ENCODE data around the gene MAVS. TPM values are rescaled to one million over a fixed set of nuclear protein-coding genes. Genes with fewer than 3 reads are reported as not detected.

The MAVS gene
- total and polyA plus RNA-seq, 4 experiments from 2014 or later: 1.2 to 49.3 (median 26.8) TPM

DNA sequence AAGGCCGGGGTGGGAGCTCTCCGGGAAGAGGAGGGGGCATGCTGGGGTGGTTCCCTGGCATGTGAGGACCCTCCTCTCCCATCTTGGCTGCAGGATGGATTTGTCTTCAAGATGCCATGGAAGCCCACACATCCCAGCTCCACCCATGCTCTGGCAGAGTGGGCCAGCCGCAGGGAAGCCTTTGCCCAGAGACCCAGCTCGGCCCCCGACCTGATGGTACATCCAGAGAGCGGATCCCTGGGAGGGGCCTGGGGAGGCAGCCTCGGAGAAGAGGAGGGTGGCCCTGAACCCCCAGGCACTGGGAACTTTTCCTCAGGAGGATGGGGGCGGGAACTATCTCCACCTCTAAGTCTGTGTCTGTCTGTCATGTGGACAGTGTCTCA lies 45.8 kb upstream of the MAVS start:
- Histone ChIP-seq H3K27ac (ENCODE audit: low read depth, low read length) (peak overlapping the region; percentile 68), H3K36me3 (ENCODE audit: insufficient read depth, low read length) (peaks cover 63% of the 10 kb centered on the region), H3K4me1 (ENCODE audit: insufficient read depth, low read length) (peaks cover 81% of the 10 kb centered on the region), H3K9me3 (ENCODE audit: control insufficient read depth in 1 of 2, low read length in 2 of 2) (no peaks in the 10 kb centered on the region), H3K4me3 (ENCODE audit: low read length in 2 of 2) (no peak overlapping the region), H3K27me3 (ENCODE audit: insufficient read depth, low read length) (no peaks in the 10 kb centered on the region)
- POLR2A ChIA-PET (ENCODE audit: partially characterized antibody): interaction anchor here (1.2 to 3.7 kb wide), 5 partner anchors 10 to 91 kb away, joined by 4 to 37 read pairs (median 8); partner anchors contain the start of gene CENPB
- Mint-ChIP-seq H3K36me3 (peaks cover 80 to 85% of the 10 kb centered on the region in 2 donors), H3K4me1 (peaks cover 39 to 91% (median 61%) of the 10 kb centered on the region in 4 donors), H3K27me3 (no peaks in the 10 kb centered on the region), H3K27ac (peak overlapping the region; percentile 62 to 99 (median 92)), H3K9me3 (no peaks in the 10 kb centered on the region), H3K4me3 (peak overlapping the region in 1 of 8 donors; percentile 13)
- CTCF ChIA-PET (ENCODE audit: partially characterized antibody): interaction anchor here (0.5 to 3.3 kb wide), 3 partner anchors 12 to 19 kb away, joined by 3 to 25 read pairs (median 4); partner anchors contain the start of gene AP5S1
- no peak for DNase-seq
- intact Hi-C loops (cut with micrococcal nuclease): no loop called here

DNA sequence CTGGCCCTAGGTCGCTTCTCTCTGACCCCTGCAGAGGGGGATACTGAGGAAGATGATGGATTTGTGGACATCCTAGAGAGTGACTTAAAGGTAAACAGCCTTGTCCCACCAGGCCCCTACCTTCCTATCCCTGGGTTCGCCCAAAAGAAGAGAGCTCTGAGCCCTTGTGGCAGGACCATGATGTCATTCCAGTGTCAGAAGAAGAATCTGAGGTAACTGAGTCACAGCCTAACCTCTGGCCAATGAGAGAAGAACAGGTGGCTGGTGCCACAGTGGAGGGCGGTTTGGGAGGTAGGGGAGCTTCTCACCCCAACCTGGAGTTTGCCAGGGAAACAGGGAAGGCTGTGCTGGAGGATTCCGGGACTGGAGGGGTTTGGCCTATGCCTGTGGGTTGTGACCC lies 45.3 kb upstream of the MAVS start:
- Histone ChIP-seq H3K36me3 (ENCODE audit: insufficient read depth, low read length) (peaks cover 67% of the 10 kb centered on the region), H3K9me3 (ENCODE audit: control insufficient read depth in 1 of 2, low read length in 2 of 2) (no peaks in the 10 kb centered on the region), H3K27ac (ENCODE audit: low read depth, low read length) (peak overlapping the region; percentile 68), H3K4me3 (ENCODE audit: low read length in 2 of 2) (no peak overlapping the region), H3K27me3 (ENCODE audit: insufficient read depth, low read length) (no peaks in the 10 kb centered on the region), H3K4me1 (ENCODE audit: insufficient read depth, low read length) (peaks cover 85% of the 10 kb centered on the region)
- POLR2A ChIA-PET (ENCODE audit: partially characterized antibody): interaction anchor here (1.2 to 3.7 kb wide), 4 partner anchors 10 to 90 kb away, joined by 4 to 37 read pairs (median 8); partner anchors contain the start of gene CENPB
- CTCF ChIA-PET (ENCODE audit: partially characterized antibody): interaction anchor here (0.5 to 3.3 kb wide), 3 partner anchors 11 to 18 kb away, joined by 3 to 25 read pairs (median 4); partner anchors contain the start of gene AP5S1
- Mint-ChIP-seq H3K27ac (peak overlapping the region; percentile 52 to 95 (median 74)), H3K4me1 (peaks cover 42 to 92% (median 62%) of the 10 kb centered on the region in 4 donors), H3K36me3 (peaks cover 85% of the 10 kb centered on the region in 2 donors), H3K4me3 (peak overlapping the region in 2 of 8 donors; percentile 6 to 24), H3K27me3 (no peaks in the 10 kb centered on the region), H3K9me3 (no peaks in the 10 kb centered on the region)
- DNase-seq: no peak
- intact Hi-C loops (cut with micrococcal nuclease): no loop called here

DNA sequence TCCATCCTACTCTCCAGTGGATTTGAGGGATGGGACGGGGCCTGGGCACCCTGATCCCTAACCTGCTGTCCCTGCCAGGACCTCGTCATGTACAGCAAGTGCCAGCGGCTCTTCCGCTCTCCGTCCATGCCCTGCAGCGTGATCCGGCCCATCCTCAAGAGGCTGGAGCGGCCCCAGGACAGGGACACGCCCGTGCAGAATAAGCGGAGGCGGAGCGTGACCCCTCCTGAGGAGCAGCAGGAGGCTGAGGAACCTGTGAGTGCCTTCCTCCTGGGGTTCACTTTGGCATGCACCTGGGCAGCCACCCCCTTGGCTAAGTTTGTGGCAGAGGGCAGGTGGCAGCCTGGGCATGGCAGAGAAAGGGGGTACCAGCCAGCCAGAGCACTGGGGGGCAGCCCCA lies 44.8 kb upstream of the MAVS start:
- no peaks in the 10 kb centered on the region for H3K27me3 ChIP-seq (ENCODE audit: insufficient read depth, low read length)
- no peak overlapping the region for H3K4me3 ChIP-seq (ENCODE audit: low read length in 2 of 2)
- POLR2A ChIA-PET (ENCODE audit: partially characterized antibody): interaction anchor here (2.0 to 2.8 kb wide), 2 partner anchors 11 to 23 kb away, joined by 8 to 9 read pairs; no protein-coding TSS in a partner anchor
- peaks cover 89% of the 10 kb centered on the region for H3K4me1 ChIP-seq (ENCODE audit: insufficient read depth, low read length)
- no peaks in the 10 kb centered on the region for H3K9me3 ChIP-seq (ENCODE audit: control insufficient read depth in 1 of 2, low read length in 2 of 2)
- CTCF ChIA-PET (ENCODE audit: partially characterized antibody): interaction anchor here (3.3 kb wide), 1 partner anchor 18 kb away, joined by 25 read pairs; the partner anchor contains the start of gene AP5S1
- Mint-ChIP-seq H3K27me3 (no peaks in the 10 kb centered on the region), H3K27ac (peak overlapping the region in 4 of 7 donors; percentile 68 to 92 (median 78)), H3K9me3 (no peaks in the 10 kb centered on the region), H3K4me1 (peaks cover 45 to 96% (median 65%) of the 10 kb centered on the region in 4 donors), H3K4me3 (peak overlapping the region in 1 of 8 donors; percentile 17), H3K36me3 (peaks cover 87% of the 10 kb centered on the region in 2 donors)
- intact Hi-C loops (cut with micrococcal nuclease): no loop called here
- no peak for DNase-seq
- H3K36me3 ChIP-seq (ENCODE audit: insufficient read depth, low read length): peaks cover 67% of the 10 kb centered on the region
- H3K27ac ChIP-seq (ENCODE audit: low read depth, low read length): peak overlapping the region; percentile 68

DNA sequence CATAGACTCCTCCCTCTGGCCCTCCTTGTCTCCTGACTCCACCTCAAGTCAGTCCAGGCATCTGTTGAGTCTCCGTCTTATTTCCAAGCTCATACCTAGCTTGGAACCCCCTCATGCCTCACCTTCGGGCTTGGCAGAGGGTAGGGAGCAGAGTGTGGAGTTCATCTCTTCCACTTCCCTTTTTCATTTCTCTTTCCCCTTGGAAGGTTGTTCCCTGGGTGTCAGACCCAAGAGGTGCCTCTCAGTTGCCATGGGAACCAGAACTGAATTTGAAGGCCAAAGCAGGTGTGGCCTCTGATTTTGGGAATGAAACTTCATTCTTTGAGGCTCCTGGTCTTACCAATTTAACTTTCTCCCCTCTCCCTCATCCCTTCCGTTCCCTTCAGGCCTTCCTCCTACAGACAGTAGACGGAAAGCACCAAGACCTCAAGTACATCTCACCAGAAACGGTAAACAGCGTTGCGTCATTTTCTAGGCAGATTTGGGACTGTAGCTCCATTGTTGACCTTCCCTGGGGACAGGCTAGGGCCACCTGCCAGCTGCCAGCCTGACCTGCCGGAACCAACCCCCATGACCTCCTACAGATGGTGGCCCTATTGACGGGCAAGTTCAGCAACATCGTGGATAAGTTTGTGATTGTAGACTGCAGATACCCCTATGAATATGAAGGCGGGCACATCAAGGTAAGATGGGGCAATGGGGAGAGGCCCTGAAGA lies 44.0 kb upstream of the MAVS start:
- H3K27ac ChIP-seq (ENCODE audit: low read depth, low read length): peak overlapping the region; percentile 68
- H3K4me1 ChIP-seq (ENCODE audit: insufficient read depth, low read length): peaks cover 97% of the 10 kb centered on the region
- intact Hi-C loops (cut with micrococcal nuclease): no loop called here
- H3K4me3 ChIP-seq (ENCODE audit: low read length in 2 of 2): no peak overlapping the region
- H3K4me1 Mint-ChIP-seq: peaks cover 53 to 96% (median 73%) of the 10 kb centered on the region in 4 donors
- peaks cover 82 to 86% of the 10 kb centered on the region in 2 donors for H3K36me3 Mint-ChIP-seq
- peak overlapping the region in 5 of 8 donors; percentile 31 to 67 (median 61) for H3K4me3 Mint-ChIP-seq
- H3K36me3 ChIP-seq (ENCODE audit: insufficient read depth, low read length): peaks cover 67% of the 10 kb centered on the region
- H3K27me3 ChIP-seq (ENCODE audit: insufficient read depth, low read length): no peaks in the 10 kb centered on the region
- no peaks in the 10 kb centered on the region for H3K9me3 Mint-ChIP-seq
- peak overlapping the region; percentile 83 to 95 (median 92) for H3K27ac Mint-ChIP-seq
- DNase-seq: no peak
- no peaks in the 10 kb centered on the region for H3K27me3 Mint-ChIP-seq
- ChIA-PET CTCF (ENCODE audit: partially characterized antibody) (no interaction called here), POLR2A (ENCODE audit: partially characterized antibody) (interaction anchor here (1.4 kb wide), 1 partner anchor 34 kb away, joined by 5 read pairs; the partner anchor contains the start of gene ADISSP)
- no peaks in the 10 kb centered on the region for H3K9me3 ChIP-seq (ENCODE audit: control insufficient read depth in 1 of 2, low read length in 2 of 2)

DNA sequence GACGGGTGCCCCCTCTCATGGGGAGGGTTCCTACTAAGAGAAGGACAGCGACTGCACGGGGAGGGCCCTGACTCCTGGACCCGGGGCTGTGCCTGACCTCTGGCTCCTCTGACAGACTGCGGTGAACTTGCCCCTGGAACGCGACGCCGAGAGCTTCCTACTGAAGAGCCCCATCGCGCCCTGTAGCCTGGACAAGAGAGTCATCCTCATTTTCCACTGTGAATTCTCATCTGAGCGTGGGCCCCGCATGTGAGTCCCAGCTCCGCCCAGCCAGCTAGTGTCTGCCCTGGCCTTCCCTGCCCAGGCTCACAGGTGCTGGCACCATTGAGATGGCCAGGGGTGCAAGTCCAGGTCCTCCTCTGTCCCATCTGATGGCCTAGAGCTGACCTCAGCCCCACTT lies 43.3 kb upstream of the MAVS start:
- H3K4me3 ChIP-seq (ENCODE audit: low read length in 2 of 2): no peak overlapping the region
- Mint-ChIP-seq H3K9me3 (no peaks in the 10 kb centered on the region), H3K4me3 (peak overlapping the region in 4 of 8 donors; percentile 4 to 68 (median 60)), H3K4me1 (peaks cover 52 to 96% (median 73%) of the 10 kb centered on the region in 4 donors), H3K36me3 (peaks cover 76 to 80% of the 10 kb centered on the region in 2 donors), H3K27ac (peak overlapping the region; percentile 65 to 95 (median 92)), H3K27me3 (no peaks in the 10 kb centered on the region)
- H3K9me3 ChIP-seq (ENCODE audit: control insufficient read depth in 1 of 2, low read length in 2 of 2): no peaks in the 10 kb centered on the region
- peaks cover 65% of the 10 kb centered on the region for H3K36me3 ChIP-seq (ENCODE audit: insufficient read depth, low read length)
- H3K27ac ChIP-seq (ENCODE audit: low read depth, low read length): peak overlapping the region; percentile 68
- H3K4me1 ChIP-seq (ENCODE audit: insufficient read depth, low read length): peaks cover 98% of the 10 kb centered on the region
- CTCF ChIA-PET (ENCODE audit: partially characterized antibody): interaction anchor here (1.0 kb wide), 1 partner anchor 17 kb away, joined by 3 read pairs; the partner anchor contains the start of gene AP5S1
- POLR2A ChIA-PET (ENCODE audit: partially characterized antibody): interaction anchor here (0.7 to 1.4 kb wide), 2 partner anchors 12 to 35 kb away, joined by 3 to 5 read pairs; partner anchors contain the start of gene ADISSP
- intact Hi-C loops (cut with micrococcal nuclease): no loop called here
- H3K27me3 ChIP-seq (ENCODE audit: insufficient read depth, low read length): no peaks in the 10 kb centered on the region
- DNase-seq: no peak

DNA sequence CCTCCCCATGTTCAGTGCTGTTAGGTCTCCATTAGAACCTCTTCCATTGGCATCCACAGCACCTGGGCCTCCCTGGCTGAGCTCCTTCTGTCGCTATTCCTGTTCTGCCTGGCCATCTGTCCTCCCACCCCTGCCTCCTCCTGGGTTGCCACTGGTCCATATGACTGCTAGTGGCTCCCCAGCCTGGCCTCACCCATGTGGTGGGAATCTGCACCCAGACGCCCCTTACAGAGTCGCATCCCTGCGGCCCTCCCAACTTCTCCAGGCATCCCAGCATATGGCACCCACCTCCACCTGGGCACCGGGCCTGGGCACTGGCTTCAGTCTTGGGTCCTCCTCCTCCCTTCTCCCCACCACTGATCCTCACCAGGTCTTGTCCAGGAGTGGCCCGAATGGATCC lies 42.8 kb upstream of the MAVS start:
- H3K27ac ChIP-seq (ENCODE audit: low read depth, low read length): peak overlapping the region; percentile 14
- Mint-ChIP-seq H3K27me3 (no peaks in the 10 kb centered on the region), H3K9me3 (no peaks in the 10 kb centered on the region), H3K4me1 (peaks cover 48 to 95% (median 69%) of the 10 kb centered on the region in 4 donors), H3K4me3 (peak overlapping the region in 6 of 8 donors; percentile 49 to 69 (median 62)), H3K36me3 (peaks cover 71 to 74% of the 10 kb centered on the region in 2 donors), H3K27ac (peak overlapping the region; percentile 65 to 95 (median 85))
- no peak for DNase-seq
- H3K36me3 ChIP-seq (ENCODE audit: insufficient read depth, low read length): peaks cover 62% of the 10 kb centered on the region
- CTCF ChIA-PET (ENCODE audit: partially characterized antibody): interaction anchor here (1.0 kb wide), 1 partner anchor 16 kb away, joined by 3 read pairs; the partner anchor contains the start of gene AP5S1
- H3K27me3 ChIP-seq (ENCODE audit: insufficient read depth, low read length): no peaks in the 10 kb centered on the region
- intact Hi-C loops (cut with micrococcal nuclease): no loop called here
- no peaks in the 10 kb centered on the region for H3K9me3 ChIP-seq (ENCODE audit: control insufficient read depth in 1 of 2, low read length in 2 of 2)
- peaks cover 98% of the 10 kb centered on the region for H3K4me1 ChIP-seq (ENCODE audit: insufficient read depth, low read length)
- POLR2A ChIA-PET (ENCODE audit: partially characterized antibody): interaction anchor here (0.7 to 1.4 kb wide), 2 partner anchors 12 to 36 kb away, joined by 3 to 5 read pairs; partner anchors contain the start of gene ADISSP
- no peak overlapping the region for H3K4me3 ChIP-seq (ENCODE audit: low read length in 2 of 2)

Data from CD4-positive, alpha-beta memory T cell (primary cell).